ENCODE measurements around the gene BTN1A1. TPM values are rescaled to one million over a fixed set of nuclear protein-coding genes. Genes with fewer than 3 reads are reported as not detected.
"Not testable (repeated sequence)": the region's sequence is repeated elsewhere in the genome, so short reads cannot be mapped to it uniquely, and the experiment has no call there.

BTN1A1 gene
- total RNA-seq, 1 donor from 2014 or later: not detected

DNA sequence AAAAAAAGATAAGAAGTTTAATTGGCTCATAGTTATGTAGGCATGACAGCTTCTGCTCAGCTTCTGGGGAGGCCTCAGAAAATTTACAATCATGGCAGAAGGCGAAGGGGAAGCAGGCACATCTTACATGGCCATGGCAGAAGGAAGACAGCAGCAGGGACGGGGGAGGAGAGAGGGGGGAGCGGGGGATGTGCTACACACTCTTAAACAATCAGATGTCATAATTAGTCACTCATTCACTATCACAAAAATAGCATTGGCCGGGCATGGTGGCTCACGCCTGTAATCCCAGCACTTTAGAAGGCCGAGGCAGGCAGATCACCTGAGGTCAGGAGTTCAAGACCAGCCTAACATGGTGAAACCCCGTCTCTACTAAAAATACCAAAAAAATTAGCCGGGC is 10.9 kb downstream of the BTN1A1 start:
- not testable (repeated sequence) for DNase-seq (ENCODE audit: low read depth)

DNA sequence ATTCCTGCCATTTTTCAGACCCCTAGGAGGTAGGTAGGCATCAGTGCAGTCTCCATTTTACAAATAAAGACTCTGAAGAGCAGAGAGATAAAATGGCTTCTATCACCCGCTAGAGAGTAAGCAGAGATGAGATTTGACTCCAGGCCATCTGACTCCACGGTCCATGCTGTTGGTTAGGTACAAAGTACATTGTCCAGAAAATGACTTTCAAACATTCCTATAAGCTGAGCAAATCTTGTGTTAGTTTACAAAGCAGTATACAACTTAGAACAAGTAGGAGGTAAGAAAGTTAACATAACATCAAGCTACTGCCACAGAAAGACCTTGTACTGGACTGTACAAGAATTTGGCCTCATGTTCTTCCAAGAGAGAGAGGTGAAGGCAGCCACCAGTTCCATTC is 14.9 kb downstream of the BTN1A1 start:
- DNase-seq (ENCODE audit: low read depth): peak; percentile 36

DNA sequence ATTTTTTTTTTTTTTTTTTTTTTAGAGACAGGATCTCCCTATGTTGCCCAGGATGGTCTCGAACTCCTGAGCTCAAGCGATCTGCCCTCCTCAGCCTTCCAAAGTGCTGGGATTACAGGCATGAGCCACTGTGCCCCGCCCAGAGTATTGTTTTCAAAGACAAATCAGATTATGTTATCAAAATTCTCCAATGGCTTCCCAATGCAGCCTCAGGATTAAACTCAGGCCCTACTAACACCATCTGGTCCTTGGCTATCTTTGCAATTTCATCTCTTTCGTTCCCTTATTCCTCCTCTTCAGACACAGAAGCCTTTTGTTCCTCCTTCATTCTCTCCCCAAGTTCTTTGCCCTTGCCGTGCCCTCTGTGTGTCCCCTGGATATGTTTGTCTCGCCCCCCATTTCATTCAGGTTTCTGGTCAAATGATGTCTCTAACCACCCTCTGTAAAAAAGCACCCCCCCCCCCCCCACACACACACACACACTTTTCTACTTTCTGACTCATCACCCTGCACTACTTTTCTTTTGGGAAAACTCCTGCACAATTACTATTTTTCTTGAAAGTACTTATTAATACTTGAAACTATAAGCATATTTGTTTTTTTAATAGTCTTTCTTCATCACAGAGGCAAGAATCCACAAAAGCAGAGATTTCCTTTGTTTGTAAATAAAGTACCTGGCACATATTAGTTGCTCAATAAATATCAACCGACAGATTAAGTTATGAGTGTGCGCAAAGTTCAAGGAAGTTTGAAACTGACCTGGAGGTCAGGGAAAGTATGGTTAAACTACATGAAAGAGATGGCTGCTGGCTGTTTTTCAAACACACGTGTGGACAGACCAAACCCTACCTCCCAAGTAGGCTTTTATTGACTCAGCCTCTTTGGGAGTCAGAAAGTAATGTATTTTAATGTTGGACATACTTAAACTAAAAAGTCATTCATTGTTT is 16.7 kb downstream of the BTN1A1 start:
- no peak for DNase-seq (ENCODE audit: low read depth)

DNA sequence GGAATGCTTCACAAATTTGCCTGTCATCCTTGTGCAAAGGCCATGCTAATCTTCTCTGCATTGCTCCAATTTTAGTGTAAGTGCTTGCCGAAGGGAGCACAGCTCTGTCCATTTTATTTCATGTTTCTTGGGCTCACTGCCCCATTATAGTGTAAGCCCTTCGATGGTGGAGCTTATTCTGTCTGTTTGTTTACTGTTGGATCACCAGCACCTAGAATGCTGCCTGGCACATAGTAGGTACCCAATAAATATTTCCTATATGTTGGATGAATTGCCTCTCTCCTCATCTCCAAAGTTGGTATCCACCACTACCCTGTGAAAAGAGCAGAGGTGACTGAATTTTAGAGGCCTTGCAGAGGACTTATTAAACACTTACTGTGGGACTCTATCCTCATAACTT is 19.3 kb downstream of the BTN1A1 start:
- no peak for DNase-seq (ENCODE audit: low read depth)

DNA sequence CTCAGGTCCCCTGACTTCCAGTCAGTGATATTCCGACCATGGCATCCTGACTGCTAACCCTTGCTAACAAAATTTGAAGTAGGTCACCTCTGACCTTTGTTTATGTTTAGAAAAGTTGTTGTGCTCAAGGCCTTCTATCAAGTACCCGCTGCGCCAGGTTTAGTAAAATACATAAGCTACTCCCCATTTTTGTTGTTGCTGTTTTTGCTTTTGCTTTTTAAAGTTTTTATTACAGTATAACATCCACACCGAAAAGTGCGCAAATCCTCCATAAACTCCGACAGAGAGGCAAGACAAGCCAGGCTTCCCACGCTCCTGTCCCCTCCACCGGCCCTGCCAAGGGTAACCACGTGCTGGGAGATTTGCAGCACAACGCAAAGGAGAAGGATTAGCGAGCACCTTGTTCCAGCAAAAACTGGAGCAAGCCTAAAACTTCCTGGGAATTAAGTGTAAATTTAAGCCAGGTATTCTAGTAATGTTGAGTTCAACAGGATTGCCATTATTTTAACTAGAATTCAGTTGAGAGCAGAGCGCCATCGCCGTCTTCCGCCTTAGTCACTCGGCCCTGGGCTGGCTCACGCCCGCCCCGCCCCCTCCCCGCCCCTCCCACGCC is 20.2 kb downstream of the BTN1A1 start:
- DNase-seq (ENCODE audit: low read depth): peak; percentile 48

DNA sequence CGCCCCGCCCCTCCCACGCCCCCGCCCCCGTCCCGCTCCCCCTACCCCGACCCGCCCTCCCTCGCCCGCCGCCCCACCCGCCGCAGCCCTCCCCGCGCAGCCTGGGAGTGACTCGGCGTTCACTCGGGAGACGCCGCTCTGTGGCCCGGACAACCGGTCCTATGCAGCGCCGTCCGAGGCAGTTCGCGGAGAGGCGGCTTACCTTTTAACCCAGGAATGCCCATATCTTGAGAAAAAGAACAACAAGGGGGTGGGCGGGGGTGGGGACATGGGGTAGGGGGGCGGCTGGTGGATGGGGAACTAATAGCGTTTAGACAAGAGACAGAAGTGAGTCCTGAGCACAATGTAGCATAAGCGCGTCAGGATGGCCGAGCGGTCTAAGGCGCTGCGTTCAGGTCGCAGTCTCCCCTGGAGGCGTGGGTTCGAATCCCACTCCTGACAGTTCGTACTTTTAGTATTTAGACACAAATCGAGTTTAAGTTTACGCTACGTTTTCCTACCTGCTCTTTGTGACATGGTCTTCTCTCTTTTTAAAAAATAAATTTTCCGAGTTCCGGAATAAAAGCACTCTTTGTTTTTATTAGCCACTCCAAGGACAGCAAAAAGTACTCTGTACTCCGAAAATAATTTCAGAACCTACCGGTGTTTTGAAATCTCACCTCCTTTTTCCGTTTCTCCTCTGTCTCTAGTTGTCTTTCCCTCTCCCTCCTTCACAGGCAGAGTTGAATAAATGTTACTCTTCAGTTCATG is 20.9 kb downstream of the BTN1A1 start:
- DNase-seq (ENCODE audit: low read depth): peak; percentile 72

DNA sequence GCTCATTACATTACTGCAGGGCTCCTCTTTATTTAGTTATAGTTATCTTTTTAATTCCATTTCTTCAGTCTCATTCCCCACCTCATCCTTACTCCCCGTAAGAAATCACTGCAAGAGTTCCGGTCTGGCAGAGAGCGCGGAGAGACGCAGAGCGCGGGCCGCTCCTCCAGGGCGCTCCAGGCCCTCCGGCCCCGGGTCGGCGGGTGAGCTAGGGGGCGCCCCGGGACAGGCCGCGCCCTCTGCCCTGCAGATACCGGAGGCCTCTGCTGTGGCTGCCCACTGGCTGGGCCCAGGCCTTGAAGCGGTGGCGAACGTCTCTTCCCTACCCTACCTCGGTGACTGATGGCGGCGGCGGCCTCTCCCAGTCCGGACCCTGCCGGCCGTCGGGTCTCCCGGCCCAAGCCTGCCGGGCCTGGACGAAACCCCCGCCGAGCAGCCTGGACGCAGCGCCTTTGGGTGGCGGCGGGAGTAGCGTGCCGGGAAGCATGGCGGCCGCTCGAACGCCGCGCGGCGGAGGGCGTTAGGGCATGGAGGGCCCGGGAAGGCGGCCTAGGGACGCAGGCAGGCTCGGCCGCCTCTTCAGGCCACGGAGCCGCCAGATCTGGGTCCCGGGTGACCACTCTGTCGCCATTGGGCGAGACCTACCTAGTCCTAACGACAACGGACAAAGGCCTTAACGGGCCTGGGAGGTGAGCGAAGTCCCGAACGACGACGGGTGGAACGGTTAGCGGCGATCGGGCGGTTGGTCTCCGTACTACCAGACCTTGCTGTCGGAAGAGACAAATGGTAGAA is 21.7 kb downstream of the BTN1A1 start:
- peak; percentile 47 for DNase-seq (ENCODE audit: low read depth)

DNA sequence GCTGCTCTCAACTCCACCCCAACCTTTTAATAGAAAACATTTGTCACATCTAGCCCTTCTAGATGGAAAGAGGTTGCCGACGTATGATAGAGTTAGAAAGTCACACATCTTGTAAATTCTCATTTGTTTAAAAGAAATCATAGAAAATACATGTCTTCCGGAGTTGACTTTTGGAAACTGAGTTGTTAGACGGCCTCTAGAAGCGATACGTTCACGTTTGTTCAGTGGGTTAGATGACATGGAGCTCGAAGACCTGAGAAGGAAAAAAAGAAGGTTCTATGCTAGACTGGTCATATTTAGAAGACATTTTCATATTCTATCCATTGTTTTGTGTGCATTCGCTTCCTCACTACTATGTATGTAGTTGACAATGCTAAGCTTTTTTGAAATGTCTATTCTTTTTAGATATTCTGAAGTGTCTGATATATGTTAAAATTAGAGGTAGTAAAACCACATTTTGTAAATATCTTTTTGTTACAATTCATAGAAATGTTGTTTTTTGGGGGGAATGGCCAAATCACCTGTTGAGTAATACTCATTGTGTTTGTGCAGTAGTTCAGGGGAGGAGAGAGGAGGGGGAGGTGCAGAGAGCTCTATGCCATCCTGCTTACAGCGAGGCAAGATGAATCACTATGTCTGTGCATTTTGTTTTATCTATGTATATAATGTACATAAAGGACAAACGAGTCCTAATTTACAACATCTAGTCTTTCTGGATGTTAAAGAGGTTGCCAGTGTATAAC is 22.6 kb downstream of the BTN1A1 start:
- peak; percentile 47 for DNase-seq (ENCODE audit: low read depth)

DNA sequence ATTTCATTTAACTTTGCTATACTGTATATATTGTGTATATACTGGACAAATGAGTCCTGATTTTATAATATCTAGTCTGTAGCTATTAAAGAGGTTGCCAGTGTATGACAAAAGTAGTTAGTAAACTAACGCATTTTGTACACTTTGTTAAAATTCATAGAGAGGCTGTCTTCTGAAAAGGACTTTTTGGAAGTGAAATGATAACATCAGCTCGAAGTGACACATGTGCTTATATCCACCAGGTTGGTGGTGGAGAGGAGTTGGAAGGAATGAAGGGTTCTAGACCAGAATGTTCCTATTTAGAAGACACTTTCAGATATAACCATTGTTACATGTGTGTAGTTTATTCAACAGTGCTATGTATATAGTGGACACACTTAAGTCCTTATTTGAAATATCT is 24.2 kb downstream of the BTN1A1 start:
- not testable (repeated sequence) for DNase-seq (ENCODE audit: low read depth)

DNA sequence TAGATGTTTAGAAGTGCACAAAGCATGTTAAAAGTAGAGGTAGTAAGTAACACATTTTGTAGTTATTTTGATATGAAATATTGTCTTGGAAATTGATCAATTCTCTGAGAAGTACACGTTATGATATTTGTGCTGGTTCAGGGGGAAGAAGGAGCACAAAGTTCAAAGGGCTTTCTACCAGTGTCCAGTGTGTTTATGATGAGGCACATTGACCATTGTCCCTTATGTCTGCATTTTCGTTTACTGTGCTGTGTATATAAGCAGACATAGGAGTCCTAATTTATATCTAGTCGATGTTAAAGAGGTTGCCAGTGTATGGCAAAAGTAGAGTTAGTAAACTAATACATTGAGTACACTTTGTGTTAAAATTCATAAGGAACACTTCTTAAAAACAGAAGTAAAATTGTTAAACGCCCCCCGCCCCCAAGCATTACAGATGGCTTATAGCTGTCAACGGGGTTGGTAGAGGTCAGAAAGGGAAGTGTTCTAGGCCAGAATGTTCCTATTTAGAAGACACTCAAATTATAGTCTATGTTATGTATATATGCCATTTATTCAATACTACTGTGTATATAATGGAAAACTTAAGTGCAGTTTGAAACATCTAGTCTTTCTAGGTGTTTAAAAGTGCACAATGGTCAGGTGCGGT is 24.7 kb downstream of the BTN1A1 start:
- DNase-seq (ENCODE audit: low read depth): no peak

DNA sequence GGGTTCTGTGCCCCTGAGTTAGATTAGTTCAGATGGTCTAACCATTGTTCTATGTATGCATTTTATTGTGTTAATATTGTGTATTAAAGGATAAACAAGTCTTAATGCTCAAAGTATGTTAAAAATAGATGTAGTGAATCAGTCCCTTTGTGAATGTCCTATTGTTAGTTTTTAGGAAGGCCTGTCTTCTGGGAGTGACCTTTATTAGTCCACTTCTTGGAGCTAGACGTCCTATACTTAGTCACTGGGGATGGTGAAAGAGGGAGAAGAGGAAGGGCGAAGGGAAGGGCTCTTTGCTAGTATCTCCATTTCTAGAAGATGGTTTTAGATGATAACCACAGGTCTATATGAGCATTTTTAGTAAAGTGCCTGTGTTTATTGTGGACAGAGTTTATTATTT is 25.7 kb downstream of the BTN1A1 start:
- DNase-seq (ENCODE audit: low read depth): no peak

DNA sequence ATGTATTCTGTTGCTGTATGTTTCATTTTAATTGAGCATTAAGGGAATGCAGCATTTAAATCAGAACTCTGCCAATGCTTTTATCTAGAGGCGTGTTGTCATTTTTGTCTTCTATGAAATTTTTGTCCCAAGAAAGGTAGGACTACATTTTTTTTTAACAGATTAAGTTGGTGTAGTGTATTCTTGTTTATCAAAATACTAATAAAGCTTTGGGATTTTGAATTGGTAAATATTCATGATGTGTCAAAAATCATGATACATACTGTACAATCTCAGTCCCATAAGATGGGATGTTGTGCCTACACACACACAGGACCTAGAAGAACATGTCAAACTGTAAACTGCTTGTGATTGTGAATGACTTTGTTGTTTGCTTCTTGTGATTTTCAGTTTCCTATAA is 26.8 kb downstream of the BTN1A1 start:
- no peak for DNase-seq (ENCODE audit: low read depth)

DNA sequence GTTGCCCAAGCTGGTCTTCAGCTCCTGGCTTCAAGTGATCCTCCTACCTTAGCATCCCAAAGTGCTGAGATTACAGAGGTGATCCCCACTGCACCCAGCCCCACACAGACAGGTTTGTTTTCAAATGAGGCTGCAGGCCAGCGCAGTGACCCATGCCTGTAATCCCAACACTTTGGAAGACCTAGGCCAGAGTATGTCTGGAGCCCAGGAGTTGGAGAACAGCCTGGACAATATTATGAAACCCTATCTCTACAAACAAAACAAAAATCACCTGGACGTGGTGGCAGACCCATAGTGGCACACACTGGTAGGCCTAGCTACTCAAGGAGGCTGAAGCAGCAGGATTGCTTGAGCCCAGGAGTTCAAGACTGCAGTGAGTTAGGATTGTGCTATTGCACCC is 30.1 kb downstream of the BTN1A1 start:
- no peak for DNase-seq (ENCODE audit: low read depth)

DNA sequence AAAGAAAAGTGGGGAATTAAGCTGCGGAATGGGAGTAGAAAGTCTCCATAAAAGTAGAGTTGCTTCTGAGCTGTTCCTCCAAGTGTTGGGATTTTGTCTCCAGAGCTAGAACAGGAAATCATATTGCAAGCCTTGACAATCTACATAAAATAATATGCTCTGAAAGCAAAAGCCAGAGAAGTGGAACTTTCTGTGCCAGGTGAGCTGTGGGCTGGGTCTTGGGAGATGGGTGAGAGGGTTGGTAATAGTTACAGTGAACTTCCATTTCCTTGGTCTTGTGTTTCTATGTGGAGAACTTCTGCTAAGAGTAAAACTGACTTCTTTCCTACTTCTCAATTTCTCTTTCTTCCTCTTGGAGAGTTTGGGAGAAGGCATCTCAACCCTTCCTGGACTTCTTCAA is 31.8 kb downstream of the BTN1A1 start:
- DNase-seq (ENCODE audit: low read depth): no peak

DNA sequence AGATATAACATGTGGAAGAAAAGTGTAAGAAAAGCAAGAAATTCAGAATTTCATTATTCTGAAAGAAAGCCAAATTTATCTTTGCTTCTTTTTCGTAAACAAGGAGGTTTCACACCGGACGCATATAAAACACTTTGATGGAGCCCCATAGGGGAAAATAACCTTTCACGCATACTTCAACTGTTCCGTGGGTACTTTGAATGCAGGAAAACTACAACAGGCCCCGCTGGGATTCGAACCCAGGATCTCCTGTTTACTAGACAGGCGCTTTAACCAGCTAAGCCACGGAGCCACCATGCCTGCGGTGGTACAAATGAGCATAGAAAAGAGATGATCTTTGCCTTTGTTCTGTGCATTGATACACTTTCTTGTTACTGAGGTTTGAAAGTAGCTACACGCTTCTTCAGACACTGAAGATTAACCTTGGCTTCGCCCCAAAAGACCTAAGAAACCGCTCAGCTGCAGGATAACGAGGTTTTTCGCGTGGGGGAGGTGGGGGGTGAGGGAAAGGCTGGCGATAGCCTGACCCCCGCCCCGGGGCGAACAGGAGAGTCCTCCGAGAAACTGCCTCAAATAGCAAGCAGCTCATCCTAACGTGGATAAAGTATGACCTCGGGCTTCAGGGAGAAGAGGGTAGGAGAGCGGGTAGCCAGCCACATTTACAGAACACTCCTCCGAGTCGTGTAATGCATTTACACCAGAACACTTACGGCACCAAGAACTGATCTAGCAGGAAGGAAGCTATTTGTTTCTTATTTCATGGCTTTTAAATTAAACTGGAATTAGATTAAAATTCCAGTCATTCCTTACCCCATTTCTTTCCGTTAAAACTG is 32.8 kb downstream of the BTN1A1 start:
- peak; percentile 87 for DNase-seq (ENCODE audit: low read depth)

DNA sequence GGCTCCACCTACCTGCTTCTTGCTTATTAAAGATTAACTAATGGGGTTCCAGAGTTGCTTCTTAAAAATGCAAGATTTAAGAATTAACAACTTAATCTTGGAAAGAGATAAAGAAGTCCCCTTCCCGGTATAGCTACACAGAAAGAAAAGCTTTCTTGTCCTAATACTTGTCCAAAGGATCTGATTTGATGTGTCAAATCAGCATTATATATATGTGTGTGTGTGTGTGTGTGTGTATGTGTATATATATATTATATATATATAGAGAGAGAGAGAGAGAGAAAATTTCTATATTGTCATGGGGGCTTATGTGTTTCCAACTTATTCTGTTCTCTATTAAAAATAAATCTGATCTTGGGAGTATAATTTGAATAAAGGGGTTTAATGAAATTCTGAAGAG is 33.4 kb downstream of the BTN1A1 start:
- no peak for DNase-seq (ENCODE audit: low read depth)

DNA sequence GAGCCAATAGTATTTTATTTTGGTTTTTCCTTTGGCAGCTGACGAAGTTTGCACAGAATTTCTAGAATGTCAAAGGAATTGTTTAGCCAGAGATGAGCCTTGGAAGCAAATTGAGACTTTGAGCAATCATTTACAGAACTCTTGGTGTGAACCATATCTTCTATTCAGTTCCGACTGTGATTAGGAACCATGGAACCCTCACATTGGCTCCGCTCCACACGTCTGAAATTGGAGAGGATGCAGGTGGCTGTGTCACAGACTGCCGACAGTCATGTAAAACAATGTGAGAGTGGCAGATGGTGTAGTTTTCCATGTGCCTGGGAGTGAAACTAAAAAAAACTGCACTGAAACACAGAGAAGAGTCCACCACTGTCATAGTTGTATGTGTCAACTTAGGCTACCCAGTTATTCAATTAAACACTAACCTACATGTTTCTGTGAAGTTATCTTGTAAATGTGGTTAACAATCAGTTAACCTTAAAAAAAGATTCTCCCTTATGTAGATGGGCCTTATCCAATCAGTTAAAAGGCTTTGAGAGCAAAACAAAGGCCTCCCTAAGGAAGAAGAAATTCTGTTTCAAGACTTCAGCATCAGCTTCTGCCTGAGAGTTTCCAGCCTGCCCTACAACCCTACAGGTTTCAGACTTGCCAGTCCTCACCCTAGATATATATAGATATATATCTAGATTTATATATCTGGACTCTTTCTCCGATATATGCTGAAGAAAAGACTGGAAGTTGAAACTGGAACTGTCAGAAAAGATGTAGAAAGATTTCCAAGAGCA is 34.8 kb downstream of the BTN1A1 start:
- DNase-seq (ENCODE audit: low read depth): peak; percentile 95

DNA sequence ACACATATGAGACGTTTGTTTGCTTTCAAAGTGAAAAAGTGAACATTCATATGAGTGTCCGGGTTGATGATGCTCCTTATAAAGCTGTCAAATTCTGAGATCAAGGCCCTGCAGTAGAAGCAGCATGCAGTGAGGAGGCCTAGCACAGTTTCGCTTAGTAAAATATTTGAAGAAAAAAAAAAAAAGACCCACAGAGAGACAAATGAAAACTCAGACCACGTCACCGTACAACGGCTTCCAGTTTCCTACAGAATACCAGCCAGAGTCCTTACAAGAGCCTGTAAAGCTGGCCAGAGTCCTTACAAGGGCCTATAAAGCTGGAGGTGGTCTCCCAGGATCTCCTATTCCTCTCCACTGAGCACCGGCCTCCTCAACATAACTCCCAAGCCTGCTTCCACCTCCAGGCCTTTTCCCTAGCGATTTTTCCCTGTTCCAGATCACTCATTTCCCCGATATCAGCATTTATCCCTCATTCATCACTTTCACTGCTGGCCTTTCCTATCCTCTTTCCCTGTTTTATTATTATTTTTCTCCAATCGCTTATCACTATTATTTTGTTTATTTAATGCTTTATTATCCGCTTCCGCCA is 36.6 kb downstream of the BTN1A1 start:
- peak; percentile 54 for DNase-seq (ENCODE audit: low read depth)

Data from renal cortical epithelial cell (primary cell).